GM12874 (cell line): Measurements from ENCODE around the gene DPEP1.

Experiments used
- TF ChIP-seq, protein P1 (sequence below): IDR thresholded peaks from 2 replicates; pipeline ENCODE4 v1.5.1; 2011; ENCODE audit warnings: low read depth, mild to moderate bottlenecking, control low read depth, low read length, moderate library complexity; ENCODE audit not compliant: insufficient read depth

Gene DPEP1

GRCh38 chr16:89621136-89621697 is 7.8 kb downstream of the DPEP1 start:
- TF ChIP-seq, protein P1, sequence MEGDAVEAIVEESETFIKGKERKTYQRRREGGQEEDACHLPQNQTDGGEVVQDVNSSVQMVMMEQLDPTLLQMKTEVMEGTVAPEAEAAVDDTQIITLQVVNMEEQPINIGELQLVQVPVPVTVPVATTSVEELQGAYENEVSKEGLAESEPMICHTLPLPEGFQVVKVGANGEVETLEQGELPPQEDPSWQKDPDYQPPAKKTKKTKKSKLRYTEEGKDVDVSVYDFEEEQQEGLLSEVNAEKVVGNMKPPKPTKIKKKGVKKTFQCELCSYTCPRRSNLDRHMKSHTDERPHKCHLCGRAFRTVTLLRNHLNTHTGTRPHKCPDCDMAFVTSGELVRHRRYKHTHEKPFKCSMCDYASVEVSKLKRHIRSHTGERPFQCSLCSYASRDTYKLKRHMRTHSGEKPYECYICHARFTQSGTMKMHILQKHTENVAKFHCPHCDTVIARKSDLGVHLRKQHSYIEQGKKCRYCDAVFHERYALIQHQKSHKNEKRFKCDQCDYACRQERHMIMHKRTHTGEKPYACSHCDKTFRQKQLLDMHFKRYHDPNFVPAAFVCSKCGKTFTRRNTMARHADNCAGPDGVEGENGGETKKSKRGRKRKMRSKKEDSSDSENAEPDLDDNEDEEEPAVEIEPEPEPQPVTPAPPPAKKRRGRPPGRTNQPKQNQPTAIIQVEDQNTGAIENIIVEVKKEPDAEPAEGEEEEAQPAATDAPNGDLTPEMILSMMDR, result no peak

DNA sequence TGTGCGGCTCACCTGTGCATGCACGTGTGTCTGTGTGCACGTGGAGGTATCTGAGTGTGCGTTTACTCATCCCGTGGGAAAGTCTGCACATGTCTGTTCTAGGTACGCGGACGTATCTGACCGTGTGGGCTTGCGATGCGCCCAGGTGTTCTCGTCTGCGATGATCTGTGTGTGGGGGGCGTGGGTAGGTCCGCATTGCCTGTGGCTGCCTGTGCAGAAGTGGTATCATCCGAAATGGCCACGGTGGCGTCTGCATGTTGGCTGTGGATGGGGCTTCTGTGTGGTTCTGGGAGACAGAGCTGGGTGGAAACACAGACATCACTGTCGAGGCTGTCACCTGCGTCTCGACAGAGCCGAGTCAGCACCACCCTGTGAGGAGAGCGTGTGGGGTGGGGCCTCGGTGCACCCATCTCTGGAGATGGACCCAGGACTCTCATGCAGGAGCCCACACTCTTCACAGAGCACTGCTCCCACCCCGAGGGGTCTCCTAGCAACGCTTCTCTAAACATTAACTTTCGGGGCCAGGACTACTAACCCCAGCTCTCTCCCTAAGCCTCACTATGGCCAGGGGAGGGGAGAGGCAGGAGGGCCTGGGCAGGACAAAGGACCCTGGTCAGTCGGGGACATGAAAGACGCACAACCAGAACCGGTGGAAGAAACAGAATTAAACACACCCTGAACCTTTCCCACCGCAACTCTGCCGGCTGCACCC is 8.4 kb downstream of the DPEP1 start:
- TF ChIP-seq, protein P1, result no peak

- TF ChIP-seq, protein P1, result no peak
Measured at GRCh38 chr16:89623511-89624261, 10.2 kb downstream of the DPEP1 start.

GRCh38 chr16:89624777-89625761 is 11.6 kb downstream of the DPEP1 start:
- TF ChIP-seq, protein P1, result no peak

GRCh38 chr16:89629827-89630610 is 16.6 kb downstream of the DPEP1 start:
- TF ChIP-seq, protein P1, result no peak

DNA sequence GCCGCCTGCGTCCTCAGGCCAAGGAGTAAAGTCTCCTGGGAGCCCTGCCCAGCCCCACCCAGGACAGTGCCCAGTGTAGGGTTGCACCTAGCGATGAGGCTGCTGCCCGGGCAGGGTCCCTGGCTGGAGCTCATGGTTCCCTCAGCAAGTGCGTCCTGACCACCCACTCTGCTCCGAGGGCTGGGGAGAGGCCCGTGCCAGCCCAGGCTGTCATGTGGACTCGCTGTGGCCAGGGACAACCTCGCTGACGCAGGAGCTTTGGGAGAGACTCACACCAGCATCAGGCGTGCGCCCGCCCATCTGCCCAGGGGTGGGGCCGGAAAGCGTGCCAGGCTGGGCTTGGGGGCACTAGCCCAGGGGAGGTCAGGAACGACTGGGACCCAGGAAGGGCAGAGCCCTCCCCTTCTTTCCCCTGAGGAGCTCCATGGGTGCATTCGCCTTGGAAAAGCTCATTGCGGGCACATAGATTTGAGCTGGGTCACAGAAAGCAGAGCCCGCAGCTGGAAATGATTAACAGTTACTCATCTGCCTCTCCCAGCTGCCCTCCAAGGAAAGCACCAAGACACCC is 19.7 kb downstream of the DPEP1 start:
- TF ChIP-seq, protein P1, result no peak
